ENCODE measurements around the gene MYO1D. TPM values are rescaled to one million over a fixed set of nuclear protein-coding genes. Genes with fewer than 3 reads are reported as not detected.

Gene MYO1D
- total RNA-seq, 2 donors from 2014 or later, result 21.4 to 48.3 TPM

DNA sequence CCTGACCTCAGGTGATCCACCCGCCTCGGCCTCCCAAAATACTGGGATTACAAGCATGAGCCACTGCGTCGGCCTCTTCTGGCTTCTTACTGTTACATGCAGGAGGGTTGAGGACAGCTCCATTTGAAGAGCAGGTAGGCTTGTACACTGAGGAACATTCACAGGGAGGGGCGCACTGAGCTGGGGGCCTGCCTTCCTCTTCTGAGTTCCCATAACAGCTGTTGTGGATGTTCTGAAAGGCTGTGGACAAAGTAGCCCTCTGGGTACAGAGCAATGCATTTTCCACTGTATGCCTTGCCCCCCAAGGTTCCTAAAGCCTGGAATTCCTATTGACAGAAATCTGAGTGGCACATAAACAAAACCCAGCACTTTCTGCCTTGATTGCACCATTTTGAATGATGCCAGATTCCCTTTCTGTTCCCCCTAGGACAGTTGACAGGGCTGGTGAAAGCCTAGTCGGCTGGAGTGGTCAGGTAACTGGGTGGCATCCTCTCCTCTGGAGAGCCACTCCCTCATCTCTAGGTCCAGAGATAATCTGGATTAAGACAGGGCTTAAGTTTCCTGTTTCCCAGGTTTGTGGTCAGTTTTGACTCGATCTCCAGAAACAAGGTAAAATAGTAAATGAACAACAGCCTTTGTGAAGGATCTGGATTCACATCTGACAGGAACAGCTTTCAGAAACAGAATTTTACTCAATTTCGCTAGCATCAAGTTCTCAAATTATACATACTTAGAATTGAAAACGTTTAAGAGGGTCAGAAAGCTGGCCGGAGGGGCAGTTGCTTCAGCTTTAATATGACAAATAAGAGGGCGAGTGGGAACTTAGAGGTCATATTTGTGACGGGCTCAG is 391.4 kb downstream of the MYO1D start:
- Histone ChIP-seq H3K27me3 (no peaks in the 10 kb centered on the region), H3K9me3 (no peaks in the 10 kb centered on the region), H3K27ac (peak overlapping the region; percentile 31 to 74 (median 63)), H3K4me3 (peak overlapping the region in 1 of 2 donors; percentile 3), H3K4me1 (peaks cover 35% of the 10 kb centered on the region), H3K36me3 (replicated peaks in 1 of 2; ENCODE audit: insufficient read depth in 1 of 2, low read depth in 2 of 2) (peaks cover 0 to 7% of the 10 kb centered on the region in 2 donors)
- 61 to 63% methylated on average over 12 of the region's 12 CpGs for WGBS, 2 donors
- TF ChIP-seq POLR2A (IDR thresholded peaks at IDR 0.05) (no peak), CTCF (IDR thresholded peaks at IDR 0.05) (no peak)
- intact Hi-C loops (cut with DNase I), result no loop called here
- DNase-seq, result no peak
- ATAC-seq, result no peak

DNA sequence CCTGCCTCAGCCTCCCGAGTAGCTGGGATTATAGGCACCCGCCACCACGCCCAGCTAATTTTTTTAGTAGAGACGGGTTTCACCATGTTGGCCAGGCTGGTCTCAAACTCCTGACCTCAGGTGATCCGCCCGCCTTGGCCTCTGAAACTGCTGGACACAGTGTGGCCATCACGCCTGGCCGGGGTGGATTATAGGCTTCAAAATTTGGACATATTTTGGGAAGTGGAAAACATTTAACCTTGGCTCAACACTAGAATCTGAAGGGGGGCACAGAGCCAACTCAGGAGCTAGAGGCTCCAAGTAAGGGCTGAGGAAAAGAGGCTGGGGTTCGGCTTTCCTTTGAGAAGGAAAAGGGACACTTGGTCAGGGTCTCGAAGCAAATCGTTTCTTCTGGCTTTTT is 392.3 kb downstream of the MYO1D start:
- no peaks in the 10 kb centered on the region for H3K9me3 ChIP-seq
- no peak overlapping the region for H3K27ac ChIP-seq
- H3K27me3 ChIP-seq, result no peaks in the 10 kb centered on the region
- H3K4me3 ChIP-seq, result no peak overlapping the region
- TF ChIP-seq CTCF (IDR thresholded peaks at IDR 0.05), result no peak
- no peak for TF ChIP-seq POLR2A (IDR thresholded peaks at IDR 0.05)
- no peak for ATAC-seq
- peaks cover 32% of the 10 kb centered on the region for H3K4me1 ChIP-seq
- H3K36me3 ChIP-seq (replicated peaks in 1 of 2; ENCODE audit: insufficient read depth in 1 of 2, low read depth in 2 of 2), result peaks cover 0 to 14% of the 10 kb centered on the region in 2 donors
- WGBS, 2 donors, result 78 to 81% methylated on average over 11 of the region's 11 CpGs
- intact Hi-C loops (cut with DNase I), result no loop called here
- DNase-seq, result no peak

DNA sequence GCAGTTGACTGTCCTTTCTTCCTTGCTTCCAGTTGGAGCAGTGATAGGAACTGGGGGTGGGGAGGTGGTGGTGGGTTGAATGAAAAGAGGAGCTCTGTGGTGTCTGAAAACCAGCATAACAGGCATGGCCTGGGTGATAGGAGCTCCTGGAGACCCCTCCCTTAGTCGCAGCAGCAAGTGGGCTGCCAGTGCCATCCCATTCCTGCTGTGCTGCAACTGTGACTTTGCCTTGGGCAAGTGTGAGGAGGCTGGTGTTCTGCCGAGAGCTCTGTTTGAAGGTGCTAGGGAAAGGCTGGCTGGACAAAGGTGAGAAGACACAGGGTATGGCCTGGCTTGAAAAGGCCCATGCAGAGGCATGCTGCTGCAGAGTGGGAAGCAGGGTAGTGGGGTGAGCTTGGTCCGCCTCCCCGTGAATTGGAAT is 392.9 kb downstream of the MYO1D start:
- Histone ChIP-seq H3K9me3 (no peaks in the 10 kb centered on the region), H3K36me3 (replicated peaks in 1 of 2; ENCODE audit: insufficient read depth in 1 of 2, low read depth in 2 of 2) (peaks cover 0 to 19% of the 10 kb centered on the region in 2 donors), H3K4me1 (peaks cover 27% of the 10 kb centered on the region), H3K27ac (peak overlapping the region in 3 of 4 donors; percentile 37 to 74 (median 69)), H3K4me3 (no peak overlapping the region), H3K27me3 (no peaks in the 10 kb centered on the region)
- 77 to 88% methylated on average over 4 of the region's 4 CpGs for WGBS, 2 donors
- intact Hi-C loops (cut with DNase I), result no loop called here
- DNase-seq, result no peak
- no peak for ATAC-seq
- TF ChIP-seq POLR2A (IDR thresholded peaks at IDR 0.05), result no peak
- TF ChIP-seq CTCF (IDR thresholded peaks at IDR 0.05), result no peak

DNA sequence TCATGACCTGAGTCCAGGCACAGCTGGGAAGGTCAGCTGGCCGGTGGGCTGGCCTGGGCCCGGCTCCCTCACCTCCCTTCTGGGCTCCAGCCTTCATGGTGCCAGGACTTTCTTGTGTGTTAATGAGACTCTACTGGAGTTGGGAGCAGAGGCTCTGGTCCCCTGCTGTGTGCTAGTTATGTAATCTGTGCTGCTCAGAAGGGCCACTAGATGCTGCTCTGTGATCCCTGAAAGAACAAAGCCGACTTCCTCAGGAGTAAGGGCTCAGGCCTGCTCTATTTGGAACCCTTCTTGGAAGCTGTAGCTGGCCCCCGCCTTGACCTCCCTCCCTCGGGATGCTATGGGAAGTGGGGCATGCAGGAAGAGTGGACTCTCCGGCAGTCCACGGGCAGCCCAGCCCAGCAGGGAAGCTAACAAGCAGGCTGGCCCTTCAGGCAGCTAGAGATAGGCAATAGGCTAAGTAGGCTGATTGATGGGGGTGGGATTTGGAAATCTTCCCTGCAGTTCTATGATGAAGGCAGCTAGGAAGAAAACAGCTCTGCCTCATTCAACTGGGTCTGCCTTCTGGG is 393.4 kb downstream of the MYO1D start:
- Histone ChIP-seq H3K36me3 (replicated peaks in 1 of 2; ENCODE audit: insufficient read depth in 1 of 2, low read depth in 2 of 2) (peaks cover 0 to 22% of the 10 kb centered on the region in 2 donors), H3K4me1 (peaks cover 26% of the 10 kb centered on the region), H3K27ac (peak overlapping the region; percentile 37 to 74 (median 64)), H3K4me3 (no peak overlapping the region), H3K27me3 (no peaks in the 10 kb centered on the region), H3K9me3 (no peaks in the 10 kb centered on the region)
- ATAC-seq, result peak; percentile 45
- 5 to 18% methylated on average over 3 to 7 of the region's 7 CpGs for WGBS, 2 donors
- intact Hi-C loops (cut with DNase I), result no loop called here
- TF ChIP-seq POLR2A (IDR thresholded peaks at IDR 0.05), result no peak
- peak in 6 of 7 experiments; percentile 21 to 71 (median 65) for TF ChIP-seq CTCF (IDR thresholded peaks at IDR 0.05)
- DNase-seq, result peak; percentile 50 to 75 (median 66)

Data from body of pancreas (tissue), 4 donors.